Esophagus squamous epithelium (tissue), 4 donors: ENCODE measurements around the gene ARHGAP12.

Experiments used
- POLR2A ChIP-seq, 4 donors: fragments of 450-650 bp; IDR thresholded peaks; one replicate each; pipeline ENCODE4 v1.6.1; 2017; ENCODE audit warnings: antibody characterized with exemption in 4 of 4, mild to moderate bottlenecking in 4 of 4, moderate library complexity in 3 of 4
- TF ChIP-seq, protein P1 (sequence below), 6 experiments: fragments of 450-650 bp in 4 of 6; fragments of 200-600 bp in 2 of 6; sonication (generic) in 2 of 6; IDR thresholded peaks; one replicate each; pipeline ENCODE4 v1.5.1; 2016 to 2019; ENCODE audit warnings: antibody characterized with exemption in 6 of 6, mild to moderate bottlenecking in 4 of 6, moderate library complexity in 4 of 6

DNA sequence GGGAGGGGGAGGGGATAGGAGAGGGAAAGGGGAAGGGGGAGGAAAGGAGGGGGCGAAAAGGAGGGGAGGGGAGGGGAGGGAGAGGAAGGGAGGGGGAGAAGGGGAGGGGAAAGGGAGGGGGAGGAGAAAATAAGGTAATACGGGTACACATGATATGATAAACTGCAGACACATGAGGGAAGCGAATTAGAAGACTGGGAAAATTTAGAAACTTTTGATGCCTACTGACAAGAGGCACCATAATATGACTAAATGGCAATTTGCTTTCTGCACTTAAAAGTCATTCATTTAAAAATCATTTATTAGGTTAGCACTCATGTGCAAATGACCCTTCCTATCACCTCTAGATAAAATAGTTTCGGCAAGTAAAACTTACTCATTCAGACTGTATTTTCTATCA is 73.6 kb downstream of the ARHGAP12 start:
- TF ChIP-seq POLR2A (IDR thresholded peaks at IDR 0.05) = no peak
- TF ChIP-seq, protein P1, sequence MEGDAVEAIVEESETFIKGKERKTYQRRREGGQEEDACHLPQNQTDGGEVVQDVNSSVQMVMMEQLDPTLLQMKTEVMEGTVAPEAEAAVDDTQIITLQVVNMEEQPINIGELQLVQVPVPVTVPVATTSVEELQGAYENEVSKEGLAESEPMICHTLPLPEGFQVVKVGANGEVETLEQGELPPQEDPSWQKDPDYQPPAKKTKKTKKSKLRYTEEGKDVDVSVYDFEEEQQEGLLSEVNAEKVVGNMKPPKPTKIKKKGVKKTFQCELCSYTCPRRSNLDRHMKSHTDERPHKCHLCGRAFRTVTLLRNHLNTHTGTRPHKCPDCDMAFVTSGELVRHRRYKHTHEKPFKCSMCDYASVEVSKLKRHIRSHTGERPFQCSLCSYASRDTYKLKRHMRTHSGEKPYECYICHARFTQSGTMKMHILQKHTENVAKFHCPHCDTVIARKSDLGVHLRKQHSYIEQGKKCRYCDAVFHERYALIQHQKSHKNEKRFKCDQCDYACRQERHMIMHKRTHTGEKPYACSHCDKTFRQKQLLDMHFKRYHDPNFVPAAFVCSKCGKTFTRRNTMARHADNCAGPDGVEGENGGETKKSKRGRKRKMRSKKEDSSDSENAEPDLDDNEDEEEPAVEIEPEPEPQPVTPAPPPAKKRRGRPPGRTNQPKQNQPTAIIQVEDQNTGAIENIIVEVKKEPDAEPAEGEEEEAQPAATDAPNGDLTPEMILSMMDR (IDR thresholded peaks at IDR 0.05) = no peak
